ENCODE data around the gene HIF1A.
A peak's percentile ranks its signal among the peaks of the same experiment; 100 is the strongest.
"Not testable (repeated sequence)": the region's sequence is repeated elsewhere in the genome, so short reads cannot be mapped to it uniquely, and the experiment has no call there.

Gene HIF1A

DNA sequence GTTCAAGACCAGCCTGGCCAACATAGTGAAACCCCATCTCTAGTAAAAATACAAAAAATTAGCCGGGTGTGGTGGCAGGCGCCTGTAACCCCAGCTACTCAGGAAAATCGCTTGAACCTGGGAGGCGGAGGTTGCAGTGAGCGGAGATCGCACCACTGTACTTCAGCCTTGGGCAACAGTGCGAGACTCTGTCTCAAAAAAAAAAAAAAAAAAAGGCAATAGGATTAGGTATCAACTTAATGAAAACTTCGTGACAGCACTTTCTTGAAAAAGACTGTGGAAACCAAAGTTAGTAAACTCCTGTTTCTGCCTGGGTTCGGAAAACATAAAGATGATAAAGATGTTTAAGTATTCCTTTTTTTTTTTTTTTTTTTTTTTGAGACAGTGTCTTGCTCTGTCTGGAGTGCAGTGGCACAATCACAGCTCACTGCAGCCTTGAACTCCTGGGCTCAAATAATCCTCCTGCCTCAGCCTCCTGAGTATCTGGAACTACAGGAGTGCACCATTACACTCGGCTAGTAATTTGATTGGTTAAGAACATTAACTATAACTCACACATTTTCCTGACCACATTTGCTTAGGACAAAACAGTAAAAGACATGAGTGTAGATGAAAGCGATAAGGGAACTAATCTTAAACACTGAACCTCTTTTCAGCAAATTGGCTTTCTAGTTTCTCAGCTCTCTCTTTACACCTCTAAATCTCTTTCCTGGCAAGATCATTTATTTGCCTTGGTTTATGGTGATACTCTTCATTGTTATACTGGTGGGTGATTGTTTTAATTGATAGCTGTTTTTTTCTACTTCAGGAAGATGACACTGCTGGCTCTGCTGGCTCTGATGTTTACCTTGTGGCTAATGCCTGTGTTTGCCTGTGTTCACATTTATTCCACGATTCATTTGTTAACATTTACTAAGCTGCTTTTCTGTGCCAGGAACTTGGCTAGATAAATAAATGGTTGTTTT is 15.8 kb downstream of the HIF1A start:
- DNase-seq: no peak

DNA sequence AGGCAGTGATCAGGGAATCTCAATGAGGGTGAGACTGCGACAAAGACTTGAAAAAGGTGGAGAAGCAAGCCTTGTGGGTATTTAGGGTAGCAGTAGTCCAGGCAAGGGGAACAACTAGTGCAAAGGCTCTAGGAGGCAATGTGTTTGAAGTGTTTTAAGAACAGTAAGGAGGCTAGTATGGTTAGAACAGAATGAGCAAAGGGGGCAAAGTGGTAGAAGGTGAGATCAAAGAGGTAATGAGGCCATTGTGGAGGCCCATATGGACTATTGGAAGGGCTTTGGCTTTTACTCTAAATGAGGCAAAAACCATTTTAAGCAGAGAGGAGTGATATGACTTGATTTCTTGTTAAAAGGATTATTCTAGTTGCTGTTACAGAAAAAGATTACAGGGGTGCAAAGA is 16.8 kb downstream of the HIF1A start:
- no peak for DNase-seq

DNA sequence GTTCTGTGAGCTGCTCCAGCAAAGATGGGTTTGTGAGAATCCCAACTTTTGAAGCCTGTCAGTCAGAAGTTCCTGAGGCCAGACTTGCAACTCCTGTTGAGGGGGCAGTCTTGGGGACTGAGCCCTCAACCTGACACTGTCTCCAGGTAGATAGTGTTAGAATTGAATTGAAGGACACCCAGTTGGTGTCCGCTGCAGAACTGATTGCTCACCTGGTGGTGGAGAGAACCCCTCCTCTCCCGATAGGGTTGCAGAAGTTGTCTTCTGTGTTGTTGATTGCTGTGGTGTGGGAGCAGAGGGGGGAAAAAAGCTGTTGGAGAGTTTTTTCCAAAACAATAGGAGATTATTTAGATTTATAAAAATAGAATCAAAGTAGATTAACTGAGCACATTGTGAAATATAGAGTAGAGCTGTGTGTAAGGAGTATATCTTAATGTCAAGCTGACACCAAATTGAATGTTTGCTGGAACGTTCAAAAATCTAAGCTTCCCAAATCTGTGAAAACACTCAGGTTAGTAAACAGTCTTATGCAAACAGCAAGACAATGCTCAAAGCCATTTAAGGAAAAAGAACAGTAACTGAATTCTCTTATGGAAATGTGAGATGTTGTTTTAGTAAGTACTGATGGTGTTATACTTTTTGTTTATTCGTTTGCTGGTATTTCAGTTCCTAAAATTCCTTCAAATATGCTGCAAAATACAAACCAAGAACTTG is 18.6 kb downstream of the HIF1A start:
- DNase-seq: no peak

DNA sequence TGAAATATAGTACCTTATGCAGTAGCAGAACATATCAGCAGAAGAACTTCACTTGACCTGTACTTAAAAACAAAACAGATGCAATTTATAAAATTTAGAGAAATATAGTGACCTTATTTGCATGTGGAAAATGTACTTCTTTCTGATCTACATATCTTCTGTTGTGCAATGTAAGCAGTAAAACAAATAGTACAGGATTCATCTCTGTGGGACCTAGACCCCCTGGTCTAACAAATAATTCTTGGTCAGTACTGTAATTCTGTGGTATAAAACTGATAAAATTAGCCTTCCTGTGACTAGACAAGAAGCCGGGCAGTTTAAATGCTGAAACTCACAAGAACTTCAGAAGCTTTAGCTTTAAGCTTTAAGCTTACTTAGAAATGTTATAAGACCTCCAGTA is 21.6 kb downstream of the HIF1A start:
- no peak for DNase-seq

DNA sequence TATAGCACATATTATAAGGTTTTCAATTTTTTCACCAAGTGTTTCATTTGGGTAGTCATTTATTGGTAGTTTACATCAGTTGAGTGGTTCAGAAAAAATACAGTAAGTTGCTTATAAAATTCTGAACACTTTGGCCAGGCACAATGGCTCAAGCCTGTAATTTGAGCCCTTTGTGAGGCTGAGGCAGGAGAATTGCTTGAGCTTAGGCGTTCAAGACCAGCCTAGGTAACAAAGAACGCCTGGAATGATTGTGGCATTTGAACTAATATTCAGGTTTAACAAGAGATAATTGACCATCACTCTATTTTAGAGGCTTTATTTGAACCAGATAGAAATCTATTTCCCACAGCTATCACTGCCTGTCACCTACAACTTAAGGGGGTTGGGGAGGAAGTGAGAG is 22.7 kb downstream of the HIF1A start:
- no peak for DNase-seq

DNA sequence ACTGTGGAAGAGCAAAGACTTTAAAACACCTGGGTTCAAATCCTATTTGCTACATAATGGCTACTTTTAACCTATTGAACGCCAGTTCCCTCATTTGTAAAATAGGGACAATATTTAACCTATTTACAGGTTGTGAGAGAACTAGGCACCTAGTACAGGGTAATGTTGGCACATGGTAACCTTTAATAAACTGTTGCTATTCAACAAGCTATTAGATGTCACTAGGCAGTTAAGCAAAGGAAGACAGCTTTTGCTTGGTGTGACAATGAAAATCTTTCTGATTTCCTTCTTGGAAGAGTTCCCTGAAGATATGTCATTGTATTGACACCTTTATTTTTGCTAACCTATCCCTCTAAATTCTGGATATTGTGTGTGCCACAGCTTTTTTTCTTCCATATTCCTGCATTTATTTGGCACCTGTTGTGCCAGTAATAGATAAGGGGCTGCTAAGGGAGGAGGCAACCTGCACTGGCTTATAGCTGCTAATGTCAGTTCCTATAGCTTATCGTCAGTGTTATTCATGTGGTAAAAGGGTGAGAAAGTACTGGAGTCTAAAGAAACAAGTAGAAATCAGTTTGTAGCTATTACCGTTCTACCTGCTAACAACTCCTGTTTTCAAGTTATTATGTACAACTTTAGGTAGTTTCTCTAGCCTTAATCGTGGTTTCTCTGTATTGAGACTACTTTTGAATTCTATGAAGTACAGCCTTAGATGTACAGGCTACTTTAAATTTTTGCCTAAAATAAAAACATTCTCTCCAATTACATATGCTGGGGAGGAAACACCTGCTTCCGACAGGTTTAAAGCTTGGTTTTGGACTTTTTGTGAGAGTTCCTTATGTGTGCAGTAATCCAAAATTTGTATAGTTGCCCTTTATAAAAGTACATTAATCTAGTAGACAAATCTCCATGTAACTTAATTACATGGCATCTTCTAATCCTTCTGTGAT is 24.3 kb downstream of the HIF1A start:
- no peak for DNase-seq

DNA sequence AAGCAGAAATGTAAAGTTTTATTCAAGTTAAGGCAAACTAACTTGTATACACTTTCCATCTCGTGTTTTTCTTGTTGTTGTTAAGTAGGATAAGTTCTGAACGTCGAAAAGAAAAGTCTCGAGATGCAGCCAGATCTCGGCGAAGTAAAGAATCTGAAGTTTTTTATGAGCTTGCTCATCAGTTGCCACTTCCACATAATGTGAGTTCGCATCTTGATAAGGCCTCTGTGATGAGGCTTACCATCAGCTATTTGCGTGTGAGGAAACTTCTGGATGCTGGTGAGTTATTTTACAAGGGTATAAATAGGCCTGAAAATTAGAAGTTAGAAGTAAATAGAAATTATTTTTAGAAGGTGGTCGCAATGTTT is 25.0 kb downstream of the HIF1A start:
- DNase-seq: no peak

DNA sequence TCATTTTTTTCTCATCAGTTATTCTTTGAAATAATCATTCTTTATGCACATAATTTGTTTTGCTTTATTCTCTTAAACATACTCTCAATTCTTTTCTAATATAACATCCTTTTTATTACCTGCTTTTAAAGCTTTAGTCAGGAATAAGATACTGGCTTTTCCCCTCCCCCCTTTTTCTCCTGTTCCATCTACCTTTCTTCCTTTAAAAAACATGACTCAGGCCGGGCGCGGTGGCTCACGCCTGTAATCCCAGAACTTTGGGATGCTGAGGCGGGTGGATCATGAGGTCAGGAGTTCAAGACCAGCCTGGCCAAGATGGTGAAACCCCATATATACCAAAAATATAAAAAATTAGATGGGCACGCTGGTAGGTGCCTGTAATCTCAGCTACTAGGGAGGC is 25.4 kb downstream of the HIF1A start:
- no peak for DNase-seq

DNA sequence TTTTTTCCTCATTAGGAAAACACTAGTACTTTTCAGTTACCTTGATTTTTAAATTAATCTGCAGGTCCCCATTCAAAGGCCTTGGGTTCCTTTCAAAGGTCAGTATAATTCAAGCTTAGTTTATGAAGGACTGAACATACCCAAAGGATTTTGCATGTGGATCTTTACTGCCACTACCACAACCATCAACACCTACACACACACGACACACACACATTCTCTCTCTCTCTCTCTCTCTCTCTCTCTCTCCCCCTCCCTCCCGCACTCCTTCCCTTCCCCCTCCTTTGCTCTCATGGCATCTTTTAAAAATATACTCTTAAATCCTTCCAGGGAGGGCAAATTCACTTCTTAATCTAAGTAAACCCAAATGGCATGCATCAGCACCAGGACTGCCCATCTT is 28.8 kb downstream of the HIF1A start:
- DNase-seq: no peak

DNA sequence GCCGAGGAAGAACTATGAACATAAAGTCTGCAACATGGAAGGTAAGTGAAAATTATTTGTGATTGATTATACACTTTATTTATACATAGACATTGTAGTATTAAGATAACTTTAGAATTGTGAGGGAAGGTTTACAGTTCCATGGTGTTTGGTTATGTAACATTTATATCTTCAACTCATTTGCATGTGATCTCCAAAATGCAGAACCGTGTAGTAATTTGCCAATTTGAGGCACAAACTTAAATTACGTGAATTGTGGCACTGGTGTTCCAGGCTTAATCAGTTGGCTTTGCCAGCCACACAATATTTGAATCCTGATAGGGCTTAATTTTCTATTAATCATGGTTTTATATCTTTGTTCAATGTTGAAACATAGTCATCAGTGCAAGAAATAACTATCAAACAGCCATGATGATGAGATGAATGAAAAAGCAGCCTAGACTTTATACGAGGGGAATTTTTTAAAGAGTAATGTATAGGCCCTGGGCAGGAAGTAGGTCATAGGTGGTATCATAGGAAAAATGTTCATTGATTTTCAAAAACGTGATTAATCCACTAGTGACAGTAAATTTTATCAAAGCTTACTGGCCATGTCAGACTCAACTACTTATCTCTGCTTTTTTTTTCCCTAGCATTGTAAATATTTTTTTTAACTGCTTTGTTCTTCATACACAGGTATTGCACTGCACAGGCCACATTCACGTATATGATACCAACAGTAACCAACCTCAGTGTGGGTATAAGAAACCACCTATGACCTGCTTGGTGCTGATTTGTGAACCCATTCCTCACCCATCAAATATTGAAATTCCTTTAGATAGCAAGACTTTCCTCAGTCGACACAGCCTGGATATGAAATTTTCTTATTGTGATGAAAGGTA is 31.7 kb downstream of the HIF1A start:
- no peak for DNase-seq

DNA sequence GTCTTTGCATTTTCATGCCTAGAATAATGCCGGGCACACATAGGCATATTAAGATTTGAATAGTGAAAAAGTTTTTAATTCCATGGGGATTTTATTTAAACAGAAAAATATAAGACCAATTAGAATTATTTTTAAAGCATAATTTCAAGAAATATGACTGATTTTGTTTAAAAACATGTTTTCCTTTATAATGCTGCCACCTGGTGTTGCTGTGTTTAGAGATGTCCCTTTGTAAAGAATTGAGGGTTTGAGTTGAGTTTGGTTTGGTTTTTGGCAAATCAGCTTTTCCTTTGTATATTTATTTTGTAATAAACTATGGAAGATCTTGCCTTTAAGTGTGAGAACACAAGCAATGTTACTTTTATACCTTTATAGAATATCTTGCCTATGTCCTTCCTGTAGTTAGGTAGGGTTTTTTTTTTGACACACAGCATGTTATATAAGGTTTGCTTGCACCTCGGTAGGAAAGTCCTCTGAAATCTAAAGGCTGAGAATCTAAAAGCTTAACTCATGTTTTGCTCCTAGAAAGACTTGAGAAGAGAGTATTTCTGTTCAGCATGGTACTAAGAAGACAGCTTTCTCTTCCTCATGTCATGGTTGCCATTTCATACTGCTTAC is 35.6 kb downstream of the HIF1A start:
- peak; percentile 13 to 36 for DNase-seq

DNA sequence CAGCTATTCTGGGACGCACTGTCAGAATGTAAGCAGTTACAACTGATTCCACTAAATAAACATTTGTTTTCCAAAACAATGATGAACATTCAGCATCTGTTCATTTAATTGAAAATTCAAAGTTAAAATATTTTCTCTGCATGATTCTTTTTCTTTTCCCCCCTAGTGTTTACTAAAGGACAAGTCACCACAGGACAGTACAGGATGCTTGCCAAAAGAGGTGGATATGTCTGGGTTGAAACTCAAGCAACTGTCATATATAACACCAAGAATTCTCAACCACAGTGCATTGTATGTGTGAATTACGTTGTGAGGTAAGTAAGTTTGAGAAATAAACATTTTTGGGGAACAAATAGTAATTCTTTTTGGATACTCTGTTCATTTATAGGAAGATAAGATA is 38.7 kb downstream of the HIF1A start:
- peak in 1 of 2 experiments; percentile 13 for DNase-seq

DNA sequence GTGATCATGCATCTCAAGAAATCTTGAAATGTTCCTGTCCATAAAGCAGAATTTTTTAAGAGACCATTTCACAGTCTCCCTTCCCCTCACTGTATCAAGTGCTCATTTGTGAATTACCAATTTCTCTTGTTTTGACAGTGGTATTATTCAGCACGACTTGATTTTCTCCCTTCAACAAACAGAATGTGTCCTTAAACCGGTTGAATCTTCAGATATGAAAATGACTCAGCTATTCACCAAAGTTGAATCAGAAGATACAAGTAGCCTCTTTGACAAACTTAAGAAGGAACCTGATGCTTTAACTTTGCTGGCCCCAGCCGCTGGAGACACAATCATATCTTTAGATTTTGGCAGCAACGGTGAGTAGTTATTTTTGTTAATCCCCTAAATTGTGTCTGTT is 41.4 kb downstream of the HIF1A start:
- DNase-seq: no peak

DNA sequence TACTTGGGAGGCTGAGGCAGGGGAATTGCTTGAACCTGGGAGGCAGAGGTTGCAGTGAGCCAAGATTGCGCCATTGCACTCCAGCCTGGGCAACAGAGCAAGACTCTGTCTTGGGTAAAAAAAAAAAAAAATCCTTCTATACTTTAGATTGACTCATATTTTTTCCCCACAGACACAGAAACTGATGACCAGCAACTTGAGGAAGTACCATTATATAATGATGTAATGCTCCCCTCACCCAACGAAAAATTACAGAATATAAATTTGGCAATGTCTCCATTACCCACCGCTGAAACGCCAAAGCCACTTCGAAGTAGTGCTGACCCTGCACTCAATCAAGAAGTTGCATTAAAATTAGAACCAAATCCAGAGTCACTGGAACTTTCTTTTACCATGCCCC is 42.6 kb downstream of the HIF1A start:
- DNase-seq: no peak

DNA sequence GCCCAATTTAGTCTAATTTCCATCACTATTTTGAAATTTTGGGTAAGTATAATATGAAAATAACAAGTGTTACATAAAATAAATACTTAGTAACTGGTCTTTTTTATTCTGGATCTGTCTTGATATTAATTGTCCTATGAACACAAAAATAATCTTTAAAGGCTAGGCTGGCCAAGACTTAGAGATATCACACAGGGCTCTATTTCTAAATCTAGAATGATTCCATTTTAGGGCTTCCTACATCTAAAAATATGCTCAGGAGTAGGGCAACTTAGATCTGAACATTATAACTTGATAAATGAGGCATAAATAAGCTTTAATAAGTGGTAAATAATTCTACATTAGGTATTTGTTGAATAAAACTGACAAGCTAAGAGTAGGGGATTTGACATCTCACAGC is 43.8 kb downstream of the HIF1A start:
- DNase-seq: no peak

DNA sequence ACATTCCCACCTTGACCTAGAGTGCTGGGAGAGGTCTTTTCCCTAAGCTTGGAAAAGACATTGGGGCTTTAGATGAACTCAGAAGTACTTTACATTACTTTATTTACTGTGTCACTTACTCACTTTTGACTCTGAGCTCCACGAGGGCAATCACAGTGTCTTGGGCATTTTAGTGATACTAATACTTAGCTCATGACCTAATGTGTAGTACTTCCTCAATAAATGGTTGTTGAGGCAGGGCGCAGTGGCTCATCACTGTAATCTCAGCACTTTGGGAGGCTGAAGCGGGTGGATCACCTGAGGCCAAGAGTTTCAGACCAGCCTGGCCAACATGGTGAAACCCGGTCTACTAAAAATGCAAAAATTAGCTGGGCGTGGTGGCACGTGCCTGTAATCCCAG is 47.1 kb downstream of the HIF1A start:
- no peak for DNase-seq

DNA sequence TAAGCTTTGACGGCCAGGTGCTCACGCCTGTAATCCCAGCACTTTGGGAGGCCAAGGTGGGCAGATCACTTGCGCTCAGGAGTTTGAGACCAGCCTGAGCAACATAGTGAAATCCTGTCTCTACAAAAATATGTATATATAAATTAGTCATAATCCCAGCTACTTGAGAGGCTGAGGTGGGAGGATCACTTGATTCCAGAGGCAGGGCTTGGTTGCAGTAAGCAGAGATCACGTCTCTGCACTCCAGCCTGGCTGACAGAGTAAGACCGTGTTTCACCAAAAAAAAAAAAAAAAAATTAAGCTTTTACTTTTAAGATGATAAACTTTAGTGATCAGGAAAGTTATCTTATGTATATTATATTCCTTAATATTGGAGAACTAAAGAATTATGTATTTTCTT is 48.9 kb downstream of the HIF1A start:
- DNase-seq: no peak

DNA sequence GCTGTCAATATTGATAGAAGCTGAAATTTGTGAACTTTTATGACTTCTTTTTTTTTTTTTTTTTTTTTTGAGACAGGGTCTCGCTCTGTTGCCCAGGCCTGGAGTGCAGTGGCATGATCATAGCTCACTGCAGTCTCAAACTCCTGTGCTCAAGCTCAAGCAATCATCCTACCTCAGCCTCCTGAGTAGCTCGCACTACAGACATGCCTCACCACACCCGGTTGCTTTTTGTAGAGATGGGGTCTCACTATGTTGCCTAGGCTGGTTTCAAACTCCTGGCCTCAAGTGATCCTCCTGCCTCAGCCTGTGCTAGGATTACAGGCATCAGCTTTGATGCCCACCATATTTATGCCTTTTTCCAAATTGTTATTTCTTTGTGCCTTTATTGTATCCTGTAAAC is 51.0 kb downstream of the HIF1A start:
- DNase-seq: not testable (repeated sequence)

DNA sequence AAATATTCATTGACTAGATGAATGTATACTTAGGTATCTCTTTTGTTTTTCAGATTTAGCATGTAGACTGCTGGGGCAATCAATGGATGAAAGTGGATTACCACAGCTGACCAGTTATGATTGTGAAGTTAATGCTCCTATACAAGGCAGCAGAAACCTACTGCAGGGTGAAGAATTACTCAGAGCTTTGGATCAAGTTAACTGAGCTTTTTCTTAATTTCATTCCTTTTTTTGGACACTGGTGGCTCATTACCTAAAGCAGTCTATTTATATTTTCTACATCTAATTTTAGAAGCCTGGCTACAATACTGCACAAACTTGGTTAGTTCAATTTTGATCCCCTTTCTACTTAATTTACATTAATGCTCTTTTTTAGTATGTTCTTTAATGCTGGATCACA is 51.6 kb downstream of the HIF1A start:
- no peak for DNase-seq

DNA sequence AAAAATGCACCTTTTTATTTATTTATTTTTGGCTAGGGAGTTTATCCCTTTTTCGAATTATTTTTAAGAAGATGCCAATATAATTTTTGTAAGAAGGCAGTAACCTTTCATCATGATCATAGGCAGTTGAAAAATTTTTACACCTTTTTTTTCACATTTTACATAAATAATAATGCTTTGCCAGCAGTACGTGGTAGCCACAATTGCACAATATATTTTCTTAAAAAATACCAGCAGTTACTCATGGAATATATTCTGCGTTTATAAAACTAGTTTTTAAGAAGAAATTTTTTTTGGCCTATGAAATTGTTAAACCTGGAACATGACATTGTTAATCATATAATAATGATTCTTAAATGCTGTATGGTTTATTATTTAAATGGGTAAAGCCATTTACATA is 52.0 kb downstream of the HIF1A start:
- no peak for DNase-seq

DNA sequence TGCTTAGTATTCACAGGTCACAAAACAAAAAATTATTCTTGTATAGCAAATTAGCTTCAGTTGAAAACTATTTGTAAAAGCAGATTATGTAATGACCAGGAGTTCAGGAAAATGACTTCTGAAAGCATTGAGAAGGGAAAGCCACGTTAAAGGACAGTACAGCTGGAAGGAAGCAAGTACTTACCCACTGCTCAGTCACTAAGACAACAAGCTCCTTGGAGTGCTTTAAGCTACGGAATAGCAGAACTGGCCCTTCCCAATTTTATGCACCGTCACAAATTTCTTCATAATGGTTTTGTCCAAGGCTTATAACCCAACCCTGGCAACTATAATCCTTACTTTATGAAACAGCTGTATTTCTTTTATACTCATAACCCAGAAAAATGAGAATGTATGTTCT is 54.0 kb downstream of the HIF1A start:
- peak in 1 of 2 experiments; percentile 23 for DNase-seq

DNA sequence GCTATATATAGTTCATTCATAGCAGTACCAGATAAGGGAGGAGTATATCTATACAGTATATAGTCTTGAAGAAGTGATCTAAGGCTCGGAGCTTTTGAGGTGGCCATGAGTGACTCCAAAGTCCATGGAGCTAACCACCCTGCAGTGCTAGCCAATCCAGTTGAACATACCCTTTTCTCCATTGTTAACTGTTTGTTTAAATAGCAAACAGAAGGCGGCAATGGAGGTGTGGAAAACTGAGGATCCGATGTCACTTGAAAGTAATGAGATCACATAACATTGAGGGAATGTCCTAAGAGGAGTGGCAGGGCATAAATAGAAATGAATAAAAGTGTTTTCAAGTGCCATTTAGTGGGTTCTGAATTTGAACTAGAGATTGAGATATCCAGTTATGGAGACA is 54.6 kb downstream of the HIF1A start:
- DNase-seq: no peak
